Breast epithelium (tissue), 3 donors: ENCODE measurements around the gene RAB5IF.

ENCODE experiments used
- CTCF ChIP-seq, 3 donors: fragments of 450-650 bp; IDR thresholded peaks; one replicate each; pipeline ENCODE4 v1.5.1; 2016 to 2017; ENCODE audit warnings: antibody characterized with exemption in 3 of 3, mild to moderate bottlenecking in 3 of 3, moderate library complexity in 3 of 3
- POLR2AphosphoS5 ChIP-seq, 3 donors: sonication (generic); formaldehyde crosslinking; IDR thresholded peaks; one replicate each; pipeline ENCODE4 v1.6.1; 2017; ENCODE audit warnings: antibody characterized with exemption in 3 of 3

- TF ChIP-seq CTCF (IDR thresholded peaks at IDR 0.05) (no peak), POLR2AphosphoS5 (IDR thresholded peaks at IDR 0.05) (no peak)
Observed at GRCh38 chr20:36604952-36605398, 604 bp upstream of the RAB5IF start.
